Ovary (tissue), 9 donors: ENCODE results near the gene ESRRG. TPM values are rescaled to one million over a fixed set of nuclear protein-coding genes. Genes with fewer than 3 reads are reported as not detected.
"Not testable (repeated sequence)": the region's sequence is repeated elsewhere in the genome, so short reads cannot be mapped to it uniquely, and the experiment has no call there.

Experiments
- DNase-seq, 5 donors: peaks; one replicate each; pipeline ENCODE4 v3.0.0-alpha.2; 2019 to 2020
- H3K27ac ChIP-seq, 2 donors: fragments of 200-600 bp; one replicate each; pipeline versions ENCODE4 v1.5.1 to v1.8.0; 2019 to 2022
- H3K27me3 ChIP-seq: fragments of 200-600 bp; one replicate; pipeline ENCODE4 v1.8.0; 2022
- H3K36me3 ChIP-seq: fragments of 200-600 bp; sonication (generic); one replicate; pipeline ENCODE4 v1.5.1; 2019
- H3K4me1 ChIP-seq: one replicate; pipeline ENCODE4 v1.8.1; 2013; ENCODE audit warnings: mild to moderate bottlenecking, moderate library complexity; ENCODE audit not compliant: insufficient read depth
- H3K4me3 ChIP-seq: fragments of 200-600 bp; sonication (generic); one replicate; pipeline ENCODE4 v1.5.1; 2017
- H3K9me3 ChIP-seq, 2 donors: fragments of 200-600 bp in 1 of 2; sonication (generic) in 1 of 2; one replicate each; pipeline versions ENCODE4 v1.5.1 to v1.8.1; 2013 to 2019; ENCODE audit warnings: mild to moderate bottlenecking in 1 of 2, moderate library complexity in 1 of 2
- EP300 ChIP-seq: sonication (generic); formaldehyde crosslinking; IDR thresholded peaks from one replicate; pipeline ENCODE4 v1.6.1; 2017; ENCODE audit warnings: antibody characterized with exemption
- POLR2A ChIP-seq: fragments of 450-650 bp; IDR thresholded peaks from one replicate; pipeline ENCODE4 v1.6.1; 2017; ENCODE audit warnings: antibody characterized with exemption, mild to moderate bottlenecking, moderate library complexity
- whole genome bisulfite sequencing, 3 donors: extraction: QIAGEN DNeasy Blood & Tissue Kit in 1 of 3; methylation state at CpG; one replicate each; pipeline versions ENCODE4 v1.1.5 to v1.1.7; 2013 to 2017; 5-methylcytosine and 5-hydroxymethylcytosine counted together
- intact Hi-C, 4 donors: fragments of 100-400 bp; cut with DNase I; formaldehyde crosslinking; loops; one replicate each; pipeline versions ENCODE4 v1.11.0 to v1.15.1; 2022 to 2023
- polyA plus RNA-seq, 2 donors: library from polyadenylated mRNA; stranded (reverse); fragments of 200-250 nt in 1 of 2; fragments of 350-450 nt in 1 of 2; fragmentation: Illumina TruSeq in 1 of 2; extraction: RNeasy Lipid Tissue Mini Kit (QIAGEN cat#74804) in 1 of 2; gene quantifications; one replicate each; pipeline ENCODE4 v1.2.3, GENCODE V29; 2013 to 2014
- total RNA-seq, 7 donors: library from RNA; depleted of rRNA in 2 of 7; stranded (reverse); fragments of >200 nt in 2 of 7; fragmentation: NEBNext Ultra II Directional in 3 of 7; extraction: Animal tissue kit (Norgen Biotek cat#: 25700) in 3 of 7; gene quantifications; one replicate each; pipeline versions ENCODE4 v1.1.0 to v1.2.4, GENCODE V29; 2016 to 2023
- TF ChIP-seq, protein P1 (sequence below), 3 donors: fragments of 450-650 bp in 2 of 3; fragments of 200-600 bp in 1 of 3; IDR thresholded peaks; one replicate each; pipeline versions ENCODE4 v1.5.1 to v1.8.0; 2016 to 2022; ENCODE audit warnings: antibody characterized with exemption in 3 of 3, mild to moderate bottlenecking in 1 of 3
- donor health status: DM: no; HTN: no; CAD: no; lungs with moderate emphysema.
- donor health status: DM: no; HTN: no; CAD: no.
- donor health status: Bipolar disorder and iron deficiency.
- donor health status: DM: yes; HTN: yes; CAD: no.
- donor health status: DM: no; HTN: no; CAD: no.
- donor health status: DM: yes; HTN: yes; CAD: no.

The ESRRG gene
- total and polyA plus RNA-seq, 9 donors, result 0.07 to 3.2 (median 1.2) TPM

DNA sequence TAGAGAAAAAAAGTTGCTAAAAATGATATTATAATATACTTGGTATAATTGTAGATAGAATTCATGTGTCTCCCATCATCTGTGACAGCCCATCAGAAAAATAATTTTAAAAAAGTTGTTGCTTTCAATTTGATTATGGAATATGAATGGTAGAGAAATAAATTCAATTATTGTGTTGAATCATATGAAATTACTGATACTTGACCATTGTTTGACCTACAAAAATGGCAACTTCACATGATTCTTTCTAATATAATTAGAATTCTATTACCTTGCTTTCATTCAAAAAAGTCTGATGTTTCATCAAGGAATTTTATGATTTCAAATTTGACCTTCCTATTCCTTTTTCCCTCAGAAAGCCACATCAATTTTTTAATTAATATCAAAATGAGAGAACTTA, 11.5 kb downstream of the ESRRG start:
- H3K27ac ChIP-seq, result no peak overlapping the region
- intact Hi-C loops, result no loop called here
- H3K4me1 ChIP-seq, result no peaks in the 10 kb centered on the region
- no peak overlapping the region for H3K4me3 ChIP-seq
- no peaks in the 10 kb centered on the region for H3K27me3 ChIP-seq
- no peak for DNase-seq
- no peak for TF ChIP-seq EP300
- TF ChIP-seq, protein P1, sequence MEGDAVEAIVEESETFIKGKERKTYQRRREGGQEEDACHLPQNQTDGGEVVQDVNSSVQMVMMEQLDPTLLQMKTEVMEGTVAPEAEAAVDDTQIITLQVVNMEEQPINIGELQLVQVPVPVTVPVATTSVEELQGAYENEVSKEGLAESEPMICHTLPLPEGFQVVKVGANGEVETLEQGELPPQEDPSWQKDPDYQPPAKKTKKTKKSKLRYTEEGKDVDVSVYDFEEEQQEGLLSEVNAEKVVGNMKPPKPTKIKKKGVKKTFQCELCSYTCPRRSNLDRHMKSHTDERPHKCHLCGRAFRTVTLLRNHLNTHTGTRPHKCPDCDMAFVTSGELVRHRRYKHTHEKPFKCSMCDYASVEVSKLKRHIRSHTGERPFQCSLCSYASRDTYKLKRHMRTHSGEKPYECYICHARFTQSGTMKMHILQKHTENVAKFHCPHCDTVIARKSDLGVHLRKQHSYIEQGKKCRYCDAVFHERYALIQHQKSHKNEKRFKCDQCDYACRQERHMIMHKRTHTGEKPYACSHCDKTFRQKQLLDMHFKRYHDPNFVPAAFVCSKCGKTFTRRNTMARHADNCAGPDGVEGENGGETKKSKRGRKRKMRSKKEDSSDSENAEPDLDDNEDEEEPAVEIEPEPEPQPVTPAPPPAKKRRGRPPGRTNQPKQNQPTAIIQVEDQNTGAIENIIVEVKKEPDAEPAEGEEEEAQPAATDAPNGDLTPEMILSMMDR (IDR thresholded peaks at IDR 0.05), result no peak
- TF ChIP-seq POLR2A, result no peak
- H3K36me3 ChIP-seq, result no peaks in the 10 kb centered on the region
- no peaks in the 10 kb centered on the region for H3K9me3 ChIP-seq

DNA sequence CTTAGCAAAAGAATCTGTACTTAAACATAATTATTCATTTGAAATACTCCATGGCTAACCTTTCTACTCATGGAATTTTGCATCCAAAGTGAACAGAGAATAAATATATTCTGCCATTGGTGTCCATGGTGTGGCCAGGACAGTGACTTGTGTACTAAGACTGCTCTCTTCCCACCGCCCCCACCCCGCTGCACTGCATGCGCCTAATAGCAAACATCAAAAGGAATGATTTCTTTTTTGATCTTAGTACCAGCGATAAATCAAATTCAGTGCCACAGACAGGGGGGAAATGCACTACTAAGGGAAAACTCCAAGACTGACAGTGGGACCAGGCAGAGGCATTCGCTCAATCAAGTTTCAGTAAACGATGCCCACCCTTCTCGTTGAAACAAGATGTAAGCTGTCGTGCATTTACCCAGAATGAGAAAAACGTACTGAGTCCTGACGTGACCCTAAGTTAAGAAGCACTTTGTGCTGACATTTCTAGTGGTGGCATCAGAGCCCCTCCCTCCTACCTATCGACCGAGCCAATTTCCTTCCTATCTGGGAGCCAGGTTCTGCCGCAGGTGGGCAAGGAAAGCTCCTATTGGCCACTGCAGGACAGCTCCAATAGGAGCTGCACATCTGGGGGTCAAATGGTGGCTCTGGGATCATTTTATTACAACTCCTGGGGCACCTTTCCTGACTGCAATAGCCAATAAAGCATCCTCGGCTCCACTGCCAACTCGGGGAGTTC, 12.5 kb downstream of the ESRRG start:
- H3K27ac ChIP-seq, result no peak overlapping the region
- no peaks in the 10 kb centered on the region for H3K27me3 ChIP-seq
- TF ChIP-seq EP300 (no peak), POLR2A (no peak)
- TF ChIP-seq, protein P1 (IDR thresholded peaks at IDR 0.05), result no peak
- intact Hi-C loops, result no loop called here
- H3K4me1 ChIP-seq, result no peaks in the 10 kb centered on the region
- H3K9me3 ChIP-seq, result no peaks in the 10 kb centered on the region
- no peak overlapping the region for H3K4me3 ChIP-seq
- H3K36me3 ChIP-seq, result no peaks in the 10 kb centered on the region
- 79 to 81% (median 80%) methylated on average over 15 of the region's 15 CpGs for WGBS, 3 donors
- no peak for DNase-seq

DNA sequence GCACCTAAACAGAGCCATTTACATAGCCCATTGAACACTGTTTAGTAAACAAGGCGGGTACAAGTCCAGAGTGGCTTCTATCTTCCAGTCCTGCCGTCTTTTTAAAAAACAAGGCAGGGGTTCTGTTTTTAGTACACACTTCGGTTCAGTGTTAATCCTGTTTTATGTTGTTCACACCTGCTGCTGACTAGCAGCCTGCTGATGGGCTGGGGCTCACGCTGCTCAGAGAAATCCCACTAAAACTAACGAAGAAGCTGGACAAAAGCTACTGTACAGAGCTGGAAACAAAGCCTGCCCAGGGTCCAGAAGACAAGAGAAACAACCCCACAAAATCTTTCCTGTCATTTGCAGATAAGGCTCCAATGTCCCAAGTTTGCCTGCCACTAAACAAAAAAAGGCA, 13.2 kb downstream of the ESRRG start:
- TF ChIP-seq EP300 (no peak), POLR2A (no peak)
- TF ChIP-seq, protein P1 (IDR thresholded peaks at IDR 0.05), result no peak

DNA sequence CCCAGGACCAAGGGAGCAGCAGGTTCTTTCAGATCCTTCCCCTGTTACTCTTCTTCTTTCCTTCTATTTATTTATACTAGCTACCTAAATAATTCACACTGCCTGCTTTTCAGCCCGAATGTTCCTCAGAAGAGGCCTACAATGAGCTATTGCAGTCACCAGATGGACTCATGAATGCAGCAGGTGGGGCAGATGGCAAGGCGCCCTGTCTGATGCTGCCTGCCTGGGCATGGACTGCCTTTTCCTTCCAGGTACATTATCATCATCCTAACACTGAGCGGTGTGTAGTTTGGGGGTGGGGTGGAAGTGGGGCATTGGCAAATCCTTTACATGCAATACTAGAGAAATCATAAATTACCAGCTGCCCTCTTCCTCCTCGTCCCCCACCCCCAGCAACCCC, 17.6 kb downstream of the ESRRG start:
- intact Hi-C loops, result no loop called here
- no peak overlapping the region for H3K27ac ChIP-seq
- H3K27me3 ChIP-seq, result no peaks in the 10 kb centered on the region
- H3K4me3 ChIP-seq, result no peak overlapping the region
- no peak for DNase-seq
- WGBS, 3 donors, result 63 to 78% (median 71%) methylated on average over 4 of the region's 4 CpGs
- no peaks in the 10 kb centered on the region for H3K36me3 ChIP-seq
- no peak for TF ChIP-seq EP300
- TF ChIP-seq POLR2A, result no peak
- TF ChIP-seq, protein P1 (IDR thresholded peaks at IDR 0.05), result no peak
- H3K9me3 ChIP-seq, result no peaks in the 10 kb centered on the region
- no peaks in the 10 kb centered on the region for H3K4me1 ChIP-seq

More for the DNA sequence above, 13.2 kb downstream of the ESRRG start:
- no peaks in the 10 kb centered on the region for H3K4me1 ChIP-seq
- H3K9me3 ChIP-seq, result no peaks in the 10 kb centered on the region
- no peaks in the 10 kb centered on the region for H3K36me3 ChIP-seq
- no peak overlapping the region for H3K27ac ChIP-seq
- WGBS, 3 donors, result 21 to 30% (median 29%) methylated on average over 5 of the region's 5 CpGs
- no peaks in the 10 kb centered on the region for H3K27me3 ChIP-seq
- DNase-seq, result no peak
- no peak overlapping the region for H3K4me3 ChIP-seq
- intact Hi-C loops, result no loop called here

DNA sequence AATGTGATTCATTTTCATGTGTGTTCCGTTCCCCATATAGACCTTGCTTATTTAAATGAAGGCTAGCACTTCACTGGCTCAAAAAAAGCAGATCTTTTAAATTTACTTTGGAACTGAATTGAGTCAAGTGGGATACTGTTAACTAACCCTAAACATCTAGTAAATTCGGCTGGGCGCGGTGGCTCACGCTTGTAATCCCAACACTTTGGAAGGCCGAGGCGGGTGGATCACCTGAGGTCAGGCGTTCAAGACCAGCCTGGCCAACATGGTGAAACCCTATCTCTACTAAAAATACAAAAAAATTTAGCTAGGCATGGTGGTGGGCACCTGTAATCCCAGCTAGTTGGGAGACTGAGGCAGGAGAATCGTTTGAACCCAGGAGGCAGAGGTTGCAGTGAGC, 19.2 kb downstream of the ESRRG start:
- DNase-seq, intact Hi-C loops, H3K36me3 ChIP-seq, H3K9me3 ChIP-seq, H3K27ac ChIP-seq, H3K4me1 ChIP-seq, H3K4me3 ChIP-seq, H3K27me3 ChIP-seq: not testable (repeated sequence)
- 93 to 95% (median 95%) methylated on average over 9 of the region's 9 CpGs for WGBS, 3 donors
